ENCODE results near the gene BCL2L13.

Gene BCL2L13

DNA sequence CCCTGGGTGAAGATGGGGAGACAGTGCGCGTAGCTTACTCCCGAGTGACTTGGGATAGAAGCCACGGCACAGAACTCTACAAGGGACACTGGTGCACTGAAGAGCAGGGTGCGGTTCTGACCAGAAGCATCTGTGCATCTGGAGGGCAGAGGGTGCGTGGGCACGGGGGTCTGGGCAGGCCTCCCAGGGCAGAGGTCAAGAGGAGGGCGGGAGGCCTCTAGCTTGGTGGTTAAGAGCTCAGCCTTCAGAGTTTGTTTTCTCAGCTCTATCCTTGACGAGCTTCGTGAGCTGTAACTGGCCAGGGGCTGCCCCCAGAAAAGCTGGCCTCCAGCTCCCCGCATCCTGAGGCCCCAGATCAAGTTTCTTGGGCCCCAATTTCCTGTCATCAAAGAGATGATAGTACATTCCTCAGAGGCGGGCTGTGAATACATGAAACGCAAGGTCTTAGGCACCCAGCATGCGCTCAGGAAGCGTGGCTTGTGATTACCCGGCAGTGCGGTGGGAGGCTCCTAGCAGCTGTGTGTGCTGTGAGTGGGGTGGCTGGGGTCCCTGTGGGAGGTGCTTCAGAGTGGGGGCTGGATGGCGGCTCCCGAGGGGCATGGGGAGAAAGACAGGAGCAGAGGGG lies 141.7 kb downstream of the BCL2L13 start:
- TF ChIP-seq, protein P1, sequence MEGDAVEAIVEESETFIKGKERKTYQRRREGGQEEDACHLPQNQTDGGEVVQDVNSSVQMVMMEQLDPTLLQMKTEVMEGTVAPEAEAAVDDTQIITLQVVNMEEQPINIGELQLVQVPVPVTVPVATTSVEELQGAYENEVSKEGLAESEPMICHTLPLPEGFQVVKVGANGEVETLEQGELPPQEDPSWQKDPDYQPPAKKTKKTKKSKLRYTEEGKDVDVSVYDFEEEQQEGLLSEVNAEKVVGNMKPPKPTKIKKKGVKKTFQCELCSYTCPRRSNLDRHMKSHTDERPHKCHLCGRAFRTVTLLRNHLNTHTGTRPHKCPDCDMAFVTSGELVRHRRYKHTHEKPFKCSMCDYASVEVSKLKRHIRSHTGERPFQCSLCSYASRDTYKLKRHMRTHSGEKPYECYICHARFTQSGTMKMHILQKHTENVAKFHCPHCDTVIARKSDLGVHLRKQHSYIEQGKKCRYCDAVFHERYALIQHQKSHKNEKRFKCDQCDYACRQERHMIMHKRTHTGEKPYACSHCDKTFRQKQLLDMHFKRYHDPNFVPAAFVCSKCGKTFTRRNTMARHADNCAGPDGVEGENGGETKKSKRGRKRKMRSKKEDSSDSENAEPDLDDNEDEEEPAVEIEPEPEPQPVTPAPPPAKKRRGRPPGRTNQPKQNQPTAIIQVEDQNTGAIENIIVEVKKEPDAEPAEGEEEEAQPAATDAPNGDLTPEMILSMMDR (conservative IDR thresholded peaks at IDR 0.05; ENCODE audit: low read length) = no peak
- H3K4me3 ChIP-seq (ENCODE audit: low read length) = no peak overlapping the region
- DNase-seq (ENCODE audit: low read depth) = no peak
